ENCODE results near the gene KRT25. TPM values are rescaled to one million over a fixed set of nuclear protein-coding genes. Genes with fewer than 3 reads are reported as not detected.

The KRT25 gene
- total and polyA plus RNA-seq, 2 of the 4 experiments (the other 2 are of a cell fraction): not detected

GRCh38 chr17:40791787-40792436 is 36.8 kb upstream of the KRT25 start:
- dilution Hi-C loops (cut with HindIII; ENCODE audit: low sequenced_read_pairs, unreplicated experiment) (no loop called here), in situ Hi-C loops (cut with MboI; ENCODE audit: low sequenced_read_pairs) (loop anchor here (5.0 to 25.0 kb wide), 2 partner anchors 175 to 430 kb away; partner anchors contain the start of gene GJD3), intact Hi-C loops (cut with micrococcal nuclease) (loop anchor here (1.0 to 10.0 kb wide), 4 partner anchors 144 to 427 kb away; partner anchors contain the start of gene GJD3)
- no TSS peak for BruUV-seq (replicated peaks)
- Histone ChIP-seq H3K4me1 (ENCODE audit: control insufficient read depth, insufficient read depth, low read length) (no peaks in the 10 kb centered on the region), H2AK9ac (replicated peaks; ENCODE audit: low read depth, low read length, poor library complexity) (no peak overlapping the region), H3K9ac (ENCODE audit: low read depth, low read length) (no peak overlapping the region), H3K36me3 (ENCODE audit: control insufficient read depth, insufficient read depth, low read length) (no peaks in the 10 kb centered on the region), H3K56ac (ENCODE audit: extremely low read depth, insufficient read depth, low read length) (no peak overlapping the region), H3K27ac (ENCODE audit: insufficient read depth, low read length) (no peak overlapping the region), H4K5ac (ENCODE audit: low read depth, low read length) (no peak overlapping the region), H2BK5ac (ENCODE audit: low read depth, low read length, poor library complexity, severe bottlenecking) (no peak overlapping the region), H3K4me3 (ENCODE audit: insufficient read depth, low read depth, low read length) (no peak overlapping the region), H3K23ac (ENCODE audit: low read depth, low read length) (no peak overlapping the region), H3K18ac (ENCODE audit: low read depth, low read length) (no peak overlapping the region), H4K8ac (ENCODE audit: low read depth in 2 of 2, low read length in 2 of 2) (no peak overlapping the region), H3K9me3 (ENCODE audit: control insufficient read depth, insufficient read depth, low read length) (no peaks in the 10 kb centered on the region), H2BK120ac (ENCODE audit: low read depth, low read length) (no peak overlapping the region), H3K9me1 (ENCODE audit: insufficient read depth, low read length) (no peaks in the 10 kb centered on the region), H2AK5ac (ENCODE audit: low read depth, low read length) (no peak overlapping the region), H2BK20ac (ENCODE audit: low read depth, low read length) (no peak overlapping the region), H4K20me1 (ENCODE audit: insufficient read depth, low read length) (no peaks in the 10 kb centered on the region), H4K91ac (ENCODE audit: insufficient read depth, low read depth, low read length) (no peak overlapping the region), H3K14ac (replicated peaks; ENCODE audit: low read depth, low read length) (no peak overlapping the region), H2AFZ (replicated peaks; ENCODE audit: low read length, poor library complexity) (no peak overlapping the region), H3K79me1 (ENCODE audit: low read depth in 1 of 2, low read length in 2 of 2) (no peaks in the 10 kb centered on the region), H3K4me2 (ENCODE audit: low read depth, low read length) (no peak overlapping the region), H3K4ac (ENCODE audit: low read depth, low read length) (no peak overlapping the region), H3K27me3 (ENCODE audit: control insufficient read depth, insufficient read depth, low read length) (peaks cover 44% of the 10 kb centered on the region), H2BK15ac (ENCODE audit: low read depth, low read length) (no peak overlapping the region)
- WGBS, 2 experiments (ENCODE audit: extremely low coverage in 2 of 2, insufficient read length in 1 of 2): 0% methylated on average over 1 of the region's 6 CpGs; no CpG with 5 or more reads in 1 of the 2 experiments
- ChIA-PET CTCF (interaction anchor here (0.6 to 1.9 kb wide), 6 partner anchors 12 to 856 kb away, joined by 3 to 6 read pairs (median 3); no protein-coding TSS in a partner anchor), POLR2A (ENCODE audit: unreplicated experiment) (no interaction called here)
- DNase-seq: peak; percentile 55
- peak; percentile 72 for ATAC-seq (ENCODE audit: low read depth)
- TF ChIP-seq NFE2L2 (IDR thresholded peaks at IDR 0.05; ENCODE audit: low read depth, low read length) (no peak), MAFK (IDR thresholded peaks at IDR 0.05; ENCODE audit: low read depth, low read length) (no peak), MXI1 (IDR thresholded peaks at IDR 0.05; ENCODE audit: borderline replicate concordance, low read depth, low read length) (no peak), USF2 (IDR thresholded peaks at IDR 0.05; ENCODE audit: low read depth, low read length) (no peak), CHD1 (IDR thresholded peaks at IDR 0.05; ENCODE audit: low read depth, low read length) (no peak), MAZ (IDR thresholded peaks at IDR 0.05; ENCODE audit: borderline replicate concordance, low read depth, low read length) (no peak), RAD21 (IDR thresholded peaks at IDR 0.05; ENCODE audit: low read length) (peak; percentile 61), POLR2A (IDR thresholded peaks at IDR 0.05; ENCODE audit: low read depth, low read length) (no peak), CTCF (conservative IDR thresholded peaks at IDR 0.05; ENCODE audit: low read depth, low read length) (peak; percentile 71), SMC3 (IDR thresholded peaks at IDR 0.05; ENCODE audit: low read depth, low read length) (peak; percentile 77)
